A549 (cell line): ENCODE results near the gene PRKAR1B. TPM values are rescaled to one million over a fixed set of nuclear protein-coding genes. Genes with fewer than 3 reads are reported as not detected.

Source experiments
- ATAC-seq, 2 experiments: fragments of 200-7000 bp in 1 of 2; fragments of >200 bp in 1 of 2; cut with Nextera tagmentation in 1 of 2; cut with Tn5 transposase in 1 of 2; 3 replicates each; pipeline versions ENCODE4 v1.8.0 to v1.9.1; 2018 to 2020; ENCODE audit warnings: mild to moderate bottlenecking in 1 of 2, moderate library complexity in 1 of 2
- CTCF ChIA-PET: fragments of 300-600 bp; sonication (Branson Sonifier 250); formaldehyde crosslinking; extraction: SDS; loops from one replicate; lab custom pipeline; 2021; ENCODE audit warnings: antibody characterized with exemption, inconsistent platforms; lab: Yijun Ruan, JAX
- POLR2A ChIA-PET: fragments of 350-600 bp; formaldehyde crosslinking; extraction: SDS; loops from one replicate; lab custom pipeline; 2021; ENCODE audit warnings: antibody characterized with exemption, inconsistent platforms; lab: Yijun Ruan, JAX
- DNase-seq, 2 experiments: peaks; one replicate each; pipeline versions ENCODE4 v3.0.0 to v3.0.0-alpha.2; 2011 to 2016; ENCODE audit warnings: low read depth in 1 of 2, low spot score in 1 of 2
- FAIRE-seq: peaks from 2 replicates; lab custom pipeline; 2011; peaks lifted over from hg19 to GRCh38; lab: Jason Lieb, UNC
- H3K27ac ChIP-seq, 2 experiments: fragments of >200 bp; sonication (Bioruptor Twin); formaldehyde crosslinking; 3 replicates each; pipeline ENCODE4 v1.5.1; 2016 to 2017
- H3K4me1 ChIP-seq: fragments of >200 bp; sonication (Bioruptor Twin); formaldehyde crosslinking; 3 replicates; pipeline ENCODE4 v1.6.1; 2016
- H3K4me2 ChIP-seq: fragments of >200 bp; sonication (Bioruptor Twin); formaldehyde crosslinking; 3 replicates; pipeline ENCODE4 v1.6.1; 2016
- H3K4me3 ChIP-seq: fragments of >200 bp; sonication (Bioruptor Twin); formaldehyde crosslinking; 3 replicates; pipeline ENCODE4 v1.5.1; 2016
- H3K9me3 ChIP-seq: fragments of >200 bp; sonication (Bioruptor Twin); formaldehyde crosslinking; 3 replicates; pipeline ENCODE4 v1.6.1; 2016
- BCL3 ChIP-seq: fragments of >200 bp; sonication (Bioruptor Twin); formaldehyde crosslinking; IDR thresholded peaks from 3 replicates; pipeline ENCODE4 v1.6.1; 2016
- CEBPB ChIP-seq, 2 experiments: fragments of >200 bp in 1 of 2; sonication (Bioruptor Twin) in 1 of 2; formaldehyde crosslinking in 1 of 2; IDR thresholded peaks; 2 replicates each; pipeline ENCODE4 v1.6.1; 2012 to 2016
- E2F6 ChIP-seq: IDR thresholded peaks from 2 replicates; pipeline ENCODE4 v1.6.1; 2012; ENCODE audit warnings: low read depth, borderline replicate concordance
- EP300 ChIP-seq, 2 experiments: fragments of >200 bp; sonication (Bioruptor Twin); formaldehyde crosslinking; IDR thresholded peaks; 2 replicates in 1 of 2; 3 replicates in 1 of 2; pipeline ENCODE4 v1.6.1; 2016 to 2017
- FOSB ChIP-seq: fragments of 250-450 bp; sonication (Bioruptor Pico); IDR thresholded peaks from 2 replicates; pipeline ENCODE4 v1.5.0; 2020; ENCODE audit warnings: mild to moderate bottlenecking, moderate library complexity
- FOSL2 ChIP-seq, 2 experiments: fragments of 450-650 bp in 1 of 2; fragments of >200 bp in 1 of 2; sonication (Bioruptor Twin) in 1 of 2; formaldehyde crosslinking; IDR thresholded peaks; 2 replicates each; pipeline versions ENCODE4 v1.5.0 to v1.6.1; 2016 to 2020; ENCODE audit warnings: mild to moderate bottlenecking in 1 of 2, moderate library complexity in 1 of 2
- HEYL ChIP-seq: fragments of 250-450 bp; sonication (Bioruptor Pico); IDR thresholded peaks from 2 replicates; pipeline ENCODE4 v1.8.0; 2021; ENCODE audit warnings: mild to moderate bottlenecking, moderate library complexity
- HMGXB4 ChIP-seq: fragments of 250-450 bp; sonication (Bioruptor Pico); IDR thresholded peaks from 2 replicates; pipeline ENCODE4 v1.5.0; 2021; ENCODE audit warnings: mild to moderate bottlenecking, moderate library complexity, borderline replicate concordance
- HOXB13 ChIP-seq: fragments of 250-450 bp; sonication (Bioruptor Pico); IDR thresholded peaks from 2 replicates; pipeline ENCODE4 v1.5.0; 2020; ENCODE audit warnings: low read depth, mild to moderate bottlenecking, moderate library complexity
- JUN ChIP-seq, 2 experiments: fragments of >200 bp; sonication (Bioruptor Twin); formaldehyde crosslinking; IDR thresholded peaks; 2 replicates in 1 of 2; 3 replicates in 1 of 2; pipeline ENCODE4 v1.6.1; 2016 to 2017
- MAFK ChIP-seq: fragments of 450-650 bp; IDR thresholded peaks from 2 replicates; pipeline ENCODE4 v1.6.1; 2014; ENCODE audit not compliant: partially characterized antibody
- MAX ChIP-seq: IDR thresholded peaks from 2 replicates; pipeline ENCODE4 v1.6.1; 2012
- MAZ ChIP-seq: fragments of 150-350 bp; IDR thresholded peaks from 2 replicates; pipeline ENCODE4 v1.6.1; 2014; ENCODE audit warnings: antibody characterized with exemption, low read depth, low read length, borderline replicate concordance
- POLR2A ChIP-seq: IDR thresholded peaks from 2 replicates; pipeline ENCODE4 v1.6.1; 2012; ENCODE audit warnings: mild to moderate bottlenecking, low read length
- POLR2AphosphoS2 ChIP-seq: conservative IDR thresholded peaks from 2 replicates; pipeline ENCODE4 v1.6.1; 2012; ENCODE audit warnings: low read length, improper control_type of control experiment, inconsistent platforms
- RAD21 ChIP-seq, 2 experiments: fragments of >200 bp in 1 of 2; sonication (Bioruptor Twin) in 1 of 2; formaldehyde crosslinking in 1 of 2; IDR thresholded peaks in 1 of 2; conservative IDR thresholded peaks in 1 of 2; 2 replicates in 1 of 2; 3 replicates in 1 of 2; pipeline ENCODE4 v1.6.1; 2012 to 2018; ENCODE audit warnings: inconsistent platforms in 1 of 2
- RARB ChIP-seq: fragments of 250-450 bp; sonication (Bioruptor Pico); IDR thresholded peaks from 2 replicates; pipeline ENCODE4 v1.8.0; 2021; ENCODE audit warnings: mild to moderate bottlenecking, moderate library complexity
- RFX5 ChIP-seq: fragments of 450-650 bp; IDR thresholded peaks from 2 replicates; pipeline ENCODE4 v1.7.1; 2014; ENCODE audit warnings: antibody characterized with exemption, mild to moderate bottlenecking, moderate library complexity
- RNF2 ChIP-seq: fragments of 200-600 bp; sonication (generic); IDR thresholded peaks from 2 replicates; pipeline ENCODE4 v1.6.1; 2016; ENCODE audit warnings: low read depth, mild to moderate bottlenecking, antibody characterized with exemption, moderate library complexity, borderline replicate concordance
- SMC3 ChIP-seq: fragments of >200 bp; sonication (Bioruptor Twin); formaldehyde crosslinking; IDR thresholded peaks from 3 replicates; pipeline ENCODE4 v1.6.1; 2018; ENCODE audit warnings: inconsistent platforms
- SREBF2 ChIP-seq: fragments of 450-650 bp; IDR thresholded peaks from 2 replicates; pipeline ENCODE4 v1.6.1; 2014; ENCODE audit warnings: mild to moderate bottlenecking, moderate library complexity
- TFCP2L1 ChIP-seq: fragments of 250-450 bp; sonication (Bioruptor Pico); IDR thresholded peaks from 2 replicates; pipeline ENCODE4 v1.5.0; 2021; ENCODE audit warnings: mild to moderate bottlenecking
- ZFP36 ChIP-seq: fragments of 450-650 bp; IDR thresholded peaks from 2 replicates; pipeline ENCODE4 v1.6.1; 2014; ENCODE audit warnings: borderline replicate concordance; ENCODE audit not compliant: partially characterized antibody
- ZSCAN20 ChIP-seq: fragments of 250-450 bp; sonication (Bioruptor Pico); IDR thresholded peaks from 2 replicates; pipeline ENCODE4 v1.8.0; 2022; ENCODE audit warnings: mild to moderate bottlenecking, moderate library complexity
- WGBS: methylation state at CpG from one replicate; pipeline ENCODE4 v1.1.6; 2017; ENCODE audit errors: missing lambda C conversion rate; 5-methylcytosine and 5-hydroxymethylcytosine counted together
- polyA plus RNA-seq, 4 experiments: library from polyadenylated mRNA; depleted of rRNA in 3 of 4; stranded (reverse); fragments of >200 nt; fragmentation: RNase III in 1 of 4; extraction: RNeasy Plus Mini Kit Qiagen cat#74134 plus additional on column Dnase treatment in 1 of 4; gene quantifications; 2 replicates in 3 of 4; 3 replicates in 1 of 4; pipeline ENCODE4 v1.2.3, GENCODE V29; 2011 to 2017
- TF ChIP-seq, protein P1 (sequence below): fragments of 200-600 bp; sonication (generic); IDR thresholded peaks from 2 replicates; pipeline ENCODE4 v1.6.1; 2016; ENCODE audit warnings: antibody characterized with exemption, mild to moderate bottlenecking, moderate library complexity
- TF ChIP-seq, protein P2 (sequence below): fragments of >200 bp; sonication (Bioruptor Twin); formaldehyde crosslinking; IDR thresholded peaks from 2 replicates; pipeline ENCODE4 v1.6.1; 2016

Gene PRKAR1B
- polyA plus RNA-seq, 2 of the 4 experiments (the other 2 are of a cell fraction), result 10.1 to 33.7 TPM

DNA sequence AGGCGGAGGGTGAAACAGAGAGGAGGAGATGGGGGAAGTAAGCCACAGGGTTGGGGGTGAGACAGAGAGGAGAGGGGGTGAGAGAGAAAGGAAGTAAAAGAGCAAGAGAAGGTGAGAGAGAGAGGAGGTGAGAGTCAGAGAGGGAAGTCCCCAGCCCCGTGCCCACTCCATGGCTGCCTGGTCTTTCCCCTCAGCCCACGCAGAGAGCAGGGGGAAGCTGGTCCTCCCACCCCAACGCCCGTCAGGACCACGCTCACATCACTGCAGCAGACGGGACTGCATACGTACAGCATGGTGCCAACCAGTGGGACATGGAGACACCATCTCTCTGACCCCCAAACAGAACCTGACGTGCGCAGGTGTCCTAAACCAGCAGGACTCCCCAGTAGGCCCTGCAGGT, 195.3 kb downstream of the PRKAR1B start:
- no peak for TF ChIP-seq ZFP36
- Histone ChIP-seq H3K4me2 (no peak overlapping the region), H3K9me3 (peaks cover 6% of the 10 kb centered on the region; the same call in 2 of the 3 replicates), H3K4me1 (no peaks in the 10 kb centered on the region), H3K4me3 (no peak overlapping the region), H3K27ac (no peak overlapping the region)
- WGBS, result 89% methylated on average over 9 of the region's 10 CpGs
- ChIA-PET CTCF (interaction anchor here (1.6 to 8.5 kb wide), 2 partner anchors 12 to 14 kb away, joined by 4 to 35 read pairs; partner anchors contain the start of gene PDGFA), POLR2A (no interaction called here)
- peak in 1 of 2 experiments; percentile 19; a peak in 2 of 6 replicates for ATAC-seq
- no peak for DNase-seq
- no peak for FAIRE-seq

DNA sequence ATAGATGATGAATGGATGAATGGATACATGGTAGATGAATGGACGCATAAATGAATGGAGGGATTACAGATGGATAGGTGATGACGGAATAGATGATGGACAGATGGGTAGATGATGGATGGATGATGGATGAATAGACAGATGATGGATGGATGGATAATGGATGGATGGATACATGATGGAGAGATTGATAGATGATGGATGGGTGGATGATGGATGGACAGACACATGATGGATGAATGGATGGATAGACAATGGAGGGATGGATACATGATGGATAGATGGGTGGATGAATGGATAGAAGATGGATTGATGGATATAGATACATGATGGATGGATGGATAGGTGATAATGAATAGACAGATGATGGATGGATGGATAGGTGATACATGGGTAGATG, 198.6 kb downstream of the PRKAR1B start:
- Histone ChIP-seq H3K4me1 (peaks cover 9% of the 10 kb centered on the region), H3K4me3 (no peak overlapping the region), H3K9me3 (peaks cover 6% of the 10 kb centered on the region; the same call in 2 of the 3 replicates), H3K27ac (no peak overlapping the region), H3K4me2 (no peak overlapping the region)
- FAIRE-seq (no peak), ATAC-seq (no peak), DNase-seq (no peak)
- TF ChIP-seq ZSCAN20 (CRISPR knock-in tag) (no peak), RAD21 (conservative IDR thresholded peaks at IDR 0.05 in 1 of 2, IDR thresholded peaks at IDR 0.05 in 1 of 2) (no peak), TFCP2L1 (CRISPR knock-in tag) (no peak), MAFK (no peak), RARB (CRISPR knock-in tag) (no peak), JUN (IDR thresholded peaks at IDR 0.05) (no peak), MAZ (no peak), E2F6 (no peak), CEBPB (IDR thresholded peaks at IDR 0.05) (no peak), HMGXB4 (no peak), EP300 (IDR thresholded peaks at IDR 0.05) (no peak), FOSB (CRISPR knock-in tag) (no peak), MAX (no peak)
- TF ChIP-seq, protein P1, sequence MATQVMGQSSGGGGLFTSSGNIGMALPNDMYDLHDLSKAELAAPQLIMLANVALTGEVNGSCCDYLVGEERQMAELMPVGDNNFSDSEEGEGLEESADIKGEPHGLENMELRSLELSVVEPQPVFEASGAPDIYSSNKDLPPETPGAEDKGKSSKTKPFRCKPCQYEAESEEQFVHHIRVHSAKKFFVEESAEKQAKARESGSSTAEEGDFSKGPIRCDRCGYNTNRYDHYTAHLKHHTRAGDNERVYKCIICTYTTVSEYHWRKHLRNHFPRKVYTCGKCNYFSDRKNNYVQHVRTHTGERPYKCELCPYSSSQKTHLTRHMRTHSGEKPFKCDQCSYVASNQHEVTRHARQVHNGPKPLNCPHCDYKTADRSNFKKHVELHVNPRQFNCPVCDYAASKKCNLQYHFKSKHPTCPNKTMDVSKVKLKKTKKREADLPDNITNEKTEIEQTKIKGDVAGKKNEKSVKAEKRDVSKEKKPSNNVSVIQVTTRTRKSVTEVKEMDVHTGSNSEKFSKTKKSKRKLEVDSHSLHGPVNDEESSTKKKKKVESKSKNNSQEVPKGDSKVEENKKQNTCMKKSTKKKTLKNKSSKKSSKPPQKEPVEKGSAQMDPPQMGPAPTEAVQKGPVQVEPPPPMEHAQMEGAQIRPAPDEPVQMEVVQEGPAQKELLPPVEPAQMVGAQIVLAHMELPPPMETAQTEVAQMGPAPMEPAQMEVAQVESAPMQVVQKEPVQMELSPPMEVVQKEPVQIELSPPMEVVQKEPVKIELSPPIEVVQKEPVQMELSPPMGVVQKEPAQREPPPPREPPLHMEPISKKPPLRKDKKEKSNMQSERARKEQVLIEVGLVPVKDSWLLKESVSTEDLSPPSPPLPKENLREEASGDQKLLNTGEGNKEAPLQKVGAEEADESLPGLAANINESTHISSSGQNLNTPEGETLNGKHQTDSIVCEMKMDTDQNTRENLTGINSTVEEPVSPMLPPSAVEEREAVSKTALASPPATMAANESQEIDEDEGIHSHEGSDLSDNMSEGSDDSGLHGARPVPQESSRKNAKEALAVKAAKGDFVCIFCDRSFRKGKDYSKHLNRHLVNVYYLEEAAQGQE, result no peak
- TF ChIP-seq, protein P2, sequence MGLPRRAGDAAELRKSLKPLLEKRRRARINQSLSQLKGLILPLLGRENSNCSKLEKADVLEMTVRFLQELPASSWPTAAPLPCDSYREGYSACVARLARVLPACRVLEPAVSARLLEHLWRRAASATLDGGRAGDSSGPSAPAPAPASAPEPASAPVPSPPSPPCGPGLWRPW, result no peak
- ChIA-PET CTCF (no interaction called here), POLR2A (no interaction called here)
- 93% methylated on average over 2 of the region's 2 CpGs for WGBS

GRCh38 chr7:527723-528122, 199.4 kb downstream of the PRKAR1B start:
- WGBS, result 57% methylated on average over 4 of the region's 4 CpGs
- H3K4me3 ChIP-seq, result no peak overlapping the region
- ATAC-seq (no peak), DNase-seq (peak in 1 of 2 experiments; percentile 19), FAIRE-seq (no peak)
- peaks cover 9% of the 10 kb centered on the region for H3K4me1 ChIP-seq
- H3K27ac ChIP-seq, result no peak overlapping the region
- ChIA-PET POLR2A (no interaction called here), CTCF (no interaction called here)
- H3K9me3 ChIP-seq, result peaks cover 6% of the 10 kb centered on the region; the same call in 2 of the 3 replicates
- no peak overlapping the region for H3K4me2 ChIP-seq
- TF ChIP-seq POLR2AphosphoS2 (no peak), E2F6 (no peak), RFX5 (no peak), HOXB13 (CRISPR knock-in tag) (no peak), RARB (CRISPR knock-in tag) (no peak), SMC3 (no peak), SREBF2 (no peak), HEYL (CRISPR knock-in tag) (no peak), POLR2A (no peak), BCL3 (no peak), RNF2 (no peak), FOSL2 (IDR thresholded peaks at IDR 0.05) (no peak), FOSL2 (CRISPR knock-in tag; IDR thresholded peaks at IDR 0.05) (no peak)
